Peyer's patch (tissue), 4 donors: Measurements from ENCODE around the gene KCNIP3. TPM values are rescaled to one million over a fixed set of nuclear protein-coding genes. Genes with fewer than 3 reads are reported as not detected.

Source experiments
- DNase-seq, 3 donors: peaks; one replicate each; pipeline ENCODE4 v3.0.0-alpha.2; 2017 to 2019
- H3K27ac ChIP-seq, 4 donors: fragments of 200-600 bp; sonication (generic); one replicate each; pipeline ENCODE4 v1.5.1; 2016 to 2019
- H3K27me3 ChIP-seq, 2 donors: fragments of 200-600 bp; sonication (generic); one replicate each; pipeline ENCODE4 v1.5.1; 2019
- H3K36me3 ChIP-seq, 3 donors: fragments of 200-600 bp; sonication (generic); one replicate each; pipeline ENCODE4 v1.5.1; 2016 to 2019
- H3K4me1 ChIP-seq, 4 donors: fragments of 200-600 bp; sonication (generic); one replicate each; pipeline ENCODE4 v1.5.1; 2016 to 2019
- H3K4me3 ChIP-seq, 4 donors: fragments of 200-600 bp; sonication (generic); 1 replicate in 3 of 4; 2 replicates in 1 of 4; pipeline ENCODE4 v1.5.1; 2016 to 2019; ENCODE audit warnings: mild to moderate bottlenecking in 1 of 4
- H3K9me3 ChIP-seq, 4 donors: fragments of 200-600 bp; sonication (generic); one replicate each; pipeline ENCODE4 v1.5.1; 2016 to 2019; ENCODE audit warnings: mild to moderate bottlenecking in 1 of 4
- POLR2A ChIP-seq, 2 donors: fragments of 450-650 bp; IDR thresholded peaks; one replicate each; pipeline ENCODE4 v1.5.1; 2017; ENCODE audit warnings: antibody characterized with exemption in 2 of 2, mild to moderate bottlenecking in 2 of 2, moderate library complexity in 2 of 2
- total RNA-seq, 4 donors: library from RNA; depleted of rRNA; stranded (reverse); fragments of >200 nt; gene quantifications; one replicate each; pipeline ENCODE4 v1.1.0, GENCODE V29; 2016
- TF ChIP-seq, protein P1 (sequence below), 6 experiments: fragments of 450-650 bp in 4 of 6; fragments of 200-600 bp in 2 of 6; sonication (generic) in 1 of 6; IDR thresholded peaks; one replicate each; pipeline ENCODE4 v1.5.1; 2017 to 2019; ENCODE audit warnings: antibody characterized with exemption in 6 of 6, mild to moderate bottlenecking in 3 of 6, moderate library complexity in 1 of 6

Gene KCNIP3
- total RNA-seq, 4 donors from 2014 or later = 4.9 to 11.4 (median 7.2) TPM

DNA sequence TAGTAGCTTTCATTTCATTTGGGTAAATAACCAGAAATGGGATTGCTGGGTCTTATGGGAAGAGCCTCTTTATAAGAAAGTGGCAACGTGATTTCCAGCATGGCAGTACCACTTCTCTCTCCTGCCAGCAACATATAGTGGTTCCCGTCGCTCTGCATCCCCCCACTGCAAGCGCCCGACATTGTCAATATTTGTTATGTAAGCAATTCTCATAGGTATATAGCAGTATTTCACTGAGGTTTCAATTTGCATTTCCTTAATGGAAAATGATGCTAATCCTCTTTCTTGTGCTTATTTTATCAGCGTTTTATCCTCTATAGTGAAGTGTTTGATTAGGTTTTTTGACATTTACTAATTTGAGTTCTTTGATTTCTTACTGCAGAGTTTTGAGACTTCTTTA lies 69.4 kb downstream of the KCNIP3 start:
- no peaks in the 10 kb centered on the region for H3K9me3 ChIP-seq
- TF ChIP-seq, protein P1, sequence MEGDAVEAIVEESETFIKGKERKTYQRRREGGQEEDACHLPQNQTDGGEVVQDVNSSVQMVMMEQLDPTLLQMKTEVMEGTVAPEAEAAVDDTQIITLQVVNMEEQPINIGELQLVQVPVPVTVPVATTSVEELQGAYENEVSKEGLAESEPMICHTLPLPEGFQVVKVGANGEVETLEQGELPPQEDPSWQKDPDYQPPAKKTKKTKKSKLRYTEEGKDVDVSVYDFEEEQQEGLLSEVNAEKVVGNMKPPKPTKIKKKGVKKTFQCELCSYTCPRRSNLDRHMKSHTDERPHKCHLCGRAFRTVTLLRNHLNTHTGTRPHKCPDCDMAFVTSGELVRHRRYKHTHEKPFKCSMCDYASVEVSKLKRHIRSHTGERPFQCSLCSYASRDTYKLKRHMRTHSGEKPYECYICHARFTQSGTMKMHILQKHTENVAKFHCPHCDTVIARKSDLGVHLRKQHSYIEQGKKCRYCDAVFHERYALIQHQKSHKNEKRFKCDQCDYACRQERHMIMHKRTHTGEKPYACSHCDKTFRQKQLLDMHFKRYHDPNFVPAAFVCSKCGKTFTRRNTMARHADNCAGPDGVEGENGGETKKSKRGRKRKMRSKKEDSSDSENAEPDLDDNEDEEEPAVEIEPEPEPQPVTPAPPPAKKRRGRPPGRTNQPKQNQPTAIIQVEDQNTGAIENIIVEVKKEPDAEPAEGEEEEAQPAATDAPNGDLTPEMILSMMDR (IDR thresholded peaks at IDR 0.05) = no peak
- no peak for TF ChIP-seq POLR2A (IDR thresholded peaks at IDR 0.05)
- H3K27ac ChIP-seq = no peak overlapping the region
- H3K4me1 ChIP-seq = no peaks in the 10 kb centered on the region
- H3K4me3 ChIP-seq = no peak overlapping the region
- peak in 1 of 3 donors; percentile 4 for DNase-seq
- H3K36me3 ChIP-seq = no peaks in the 10 kb centered on the region
- no peaks in the 10 kb centered on the region for H3K27me3 ChIP-seq

DNA sequence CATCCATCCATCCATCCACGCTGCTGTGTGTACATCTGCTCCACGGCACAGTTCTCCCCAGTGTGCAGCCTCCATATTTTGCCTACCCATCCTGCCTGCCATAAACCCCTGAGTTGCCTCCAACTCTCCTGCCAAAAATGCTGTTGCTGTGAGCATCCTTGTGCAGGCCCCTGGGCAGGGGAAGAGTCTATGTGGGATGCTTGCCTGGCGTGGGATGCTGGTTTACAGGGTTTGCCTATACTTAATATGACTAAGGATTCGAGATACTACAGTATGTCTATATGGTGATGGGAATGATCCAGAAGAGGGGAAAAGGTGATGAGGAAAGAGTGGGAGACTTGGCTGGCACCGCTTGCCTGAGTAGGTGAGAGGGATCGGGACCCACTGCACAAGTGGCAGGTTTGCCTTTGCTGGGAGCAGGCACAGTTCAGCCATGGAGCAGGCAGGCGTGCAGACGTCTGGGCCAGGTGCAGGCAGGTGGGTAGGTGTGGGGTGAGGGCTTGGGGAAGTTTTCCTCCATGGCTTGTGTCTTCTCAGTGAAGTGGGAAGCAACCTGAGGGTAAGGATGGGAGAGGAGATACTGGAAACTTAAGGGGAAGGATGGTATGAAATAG lies 75.2 kb downstream of the KCNIP3 start:
- no peak for TF ChIP-seq POLR2A (IDR thresholded peaks at IDR 0.05)
- TF ChIP-seq, protein P1 (IDR thresholded peaks at IDR 0.05) = no peak

DNA sequence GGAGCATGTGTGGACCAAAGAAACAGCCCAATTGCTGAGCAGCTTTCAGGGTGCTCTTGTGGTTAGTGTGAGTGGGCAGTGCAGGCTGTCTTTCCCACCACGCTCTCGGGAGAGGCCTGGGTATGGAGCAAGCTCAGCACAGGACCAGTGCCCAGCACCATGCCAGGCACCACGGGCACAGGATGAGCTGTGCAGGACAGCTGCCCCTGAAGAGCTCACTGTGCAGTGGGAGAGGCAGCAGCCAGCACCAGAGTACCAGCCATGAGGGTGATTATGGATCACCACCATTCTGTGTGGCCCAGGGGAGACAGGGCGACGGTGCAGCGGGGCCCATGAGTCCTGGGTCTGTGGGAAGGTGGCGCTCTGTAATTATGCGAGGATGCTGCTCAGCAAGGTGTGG lies 75.7 kb downstream of the KCNIP3 start:
- H3K27me3 ChIP-seq = no peaks in the 10 kb centered on the region
- H3K4me1 ChIP-seq = no peaks in the 10 kb centered on the region
- H3K36me3 ChIP-seq = no peaks in the 10 kb centered on the region
- H3K9me3 ChIP-seq = no peaks in the 10 kb centered on the region
- H3K27ac ChIP-seq = no peak overlapping the region
- TF ChIP-seq, protein P1 (IDR thresholded peaks at IDR 0.05) = no peak
- no peak for TF ChIP-seq POLR2A (IDR thresholded peaks at IDR 0.05)
- no peak overlapping the region for H3K4me3 ChIP-seq
- DNase-seq = peak in 2 of 3 donors; percentile 25 to 37

More for the DNA sequence above, 75.2 kb downstream of the KCNIP3 start:
- peak in 1 of 3 donors; percentile 32 for DNase-seq
- Histone ChIP-seq H3K27ac (no peak overlapping the region), H3K4me3 (no peak overlapping the region), H3K9me3 (no peaks in the 10 kb centered on the region), H3K27me3 (no peaks in the 10 kb centered on the region), H3K4me1 (no peaks in the 10 kb centered on the region), H3K36me3 (no peaks in the 10 kb centered on the region)

DNA sequence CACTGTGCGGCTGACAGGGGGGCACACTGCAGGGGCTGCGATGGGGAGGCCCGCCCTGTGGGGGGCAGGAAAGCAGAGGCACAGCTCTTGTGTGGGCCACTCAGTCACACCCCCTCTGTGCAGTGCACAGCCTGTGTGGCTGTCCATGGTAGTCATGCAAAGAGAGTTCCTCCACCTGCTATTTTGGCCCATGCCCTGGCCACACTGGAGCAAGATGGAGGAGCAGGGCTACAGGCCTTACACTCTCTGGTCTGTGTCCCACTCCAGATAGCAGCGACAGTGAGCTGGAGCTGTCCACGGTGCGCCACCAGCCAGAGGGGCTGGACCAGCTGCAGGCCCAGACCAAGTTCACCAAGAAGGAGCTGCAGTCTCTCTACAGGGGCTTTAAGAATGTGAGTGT lies 76.9 kb downstream of the KCNIP3 start:
- Histone ChIP-seq H3K9me3 (no peaks in the 10 kb centered on the region), H3K27me3 (no peaks in the 10 kb centered on the region), H3K4me1 (no peaks in the 10 kb centered on the region), H3K4me3 (no peak overlapping the region), H3K36me3 (no peaks in the 10 kb centered on the region), H3K27ac (no peak overlapping the region)
- TF ChIP-seq POLR2A (IDR thresholded peaks at IDR 0.05) = no peak
- TF ChIP-seq, protein P1 (IDR thresholded peaks at IDR 0.05) = no peak
- peak in 2 of 3 donors; percentile 30 to 31 for DNase-seq

DNA sequence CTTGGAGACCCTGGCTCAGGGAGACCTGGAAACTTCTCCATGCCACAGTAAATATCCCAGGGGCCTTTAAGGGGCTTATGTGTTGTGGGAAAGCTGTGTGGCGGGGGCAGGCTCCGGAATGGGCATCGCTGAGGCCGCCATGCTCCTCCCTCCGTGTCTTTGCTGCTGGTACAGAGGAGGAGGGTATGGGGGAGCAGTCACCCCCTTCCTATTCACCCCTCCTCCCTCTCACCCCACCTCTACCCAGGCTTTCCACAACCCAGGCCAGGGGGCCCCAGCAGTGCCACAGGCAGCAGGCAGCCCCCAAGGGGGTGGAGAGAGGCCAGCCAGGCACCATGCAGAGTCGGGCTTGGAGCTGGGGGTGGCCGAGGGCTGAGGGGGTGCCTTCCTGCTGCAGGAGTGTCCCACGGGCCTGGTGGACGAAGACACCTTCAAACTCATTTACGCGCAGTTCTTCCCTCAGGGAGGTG lies 77.3 kb downstream of the KCNIP3 start:
- Histone ChIP-seq H3K27me3 (no peaks in the 10 kb centered on the region), H3K9me3 (no peaks in the 10 kb centered on the region), H3K4me1 (no peaks in the 10 kb centered on the region), H3K4me3 (no peak overlapping the region), H3K36me3 (no peaks in the 10 kb centered on the region), H3K27ac (no peak overlapping the region)
- DNase-seq = peak in 1 of 3 donors; percentile 4
- no peak for TF ChIP-seq POLR2A (IDR thresholded peaks at IDR 0.05)
- TF ChIP-seq, protein P1 (IDR thresholded peaks at IDR 0.05) = no peak
